Measurements from ENCODE around the gene TMEFF2.

TMEFF2 gene

GRCh38 chr2:192064459-192064858, 130.3 kb downstream of the TMEFF2 start:
- DNase-seq (ENCODE audit: low spot score), result no peak

GRCh38 chr2:192060161-192060560, 134.6 kb downstream of the TMEFF2 start:
- DNase-seq (ENCODE audit: low spot score), result no peak

GRCh38 chr2:192059266-192059665, 135.5 kb downstream of the TMEFF2 start:
- DNase-seq (ENCODE audit: low spot score), result no peak

- DNase-seq (ENCODE audit: low spot score), result no peak
Observed at GRCh38 chr2:192053921-192054320, 140.8 kb downstream of the TMEFF2 start.

GRCh38 chr2:192051533-192051932, 143.2 kb downstream of the TMEFF2 start:
- DNase-seq (ENCODE audit: low spot score), result no peak

- no peak for DNase-seq (ENCODE audit: low spot score)
Observed at GRCh38 chr2:192049362-192049761, 145.4 kb downstream of the TMEFF2 start.

GRCh38 chr2:192047315-192048107, 147.2 kb downstream of the TMEFF2 start:
- peak; percentile 24 for DNase-seq (ENCODE audit: low spot score)

- no peak for DNase-seq (ENCODE audit: low spot score)
Observed at GRCh38 chr2:192044496-192044895, 150.2 kb downstream of the TMEFF2 start.

GRCh38 chr2:192043216-192043870, 151.4 kb downstream of the TMEFF2 start:
- no peak for DNase-seq (ENCODE audit: low spot score)

- no peak for DNase-seq (ENCODE audit: low spot score)
Observed at GRCh38 chr2:192042126-192042525, 152.6 kb downstream of the TMEFF2 start.

GRCh38 chr2:192038110-192038509, 156.6 kb downstream of the TMEFF2 start:
- DNase-seq (ENCODE audit: low spot score), result no peak

- DNase-seq (ENCODE audit: low spot score), result no peak
Observed at GRCh38 chr2:192035731-192036442, 158.8 kb downstream of the TMEFF2 start.

GRCh38 chr2:192030856-192031255, 163.9 kb downstream of the TMEFF2 start:
- DNase-seq (ENCODE audit: low spot score), result no peak

GRCh38 chr2:192030289-192030688, 164.4 kb downstream of the TMEFF2 start:
- DNase-seq (ENCODE audit: low spot score), result no peak

GRCh38 chr2:192029089-192029488, 165.6 kb downstream of the TMEFF2 start:
- no peak for DNase-seq (ENCODE audit: low spot score)

- DNase-seq (ENCODE audit: low spot score), result no peak
Observed at GRCh38 chr2:192026825-192027120, 168.0 kb downstream of the TMEFF2 start.

GRCh38 chr2:192026059-192026824, 168.5 kb downstream of the TMEFF2 start:
- no peak for DNase-seq (ENCODE audit: low spot score)

- no peak for DNase-seq (ENCODE audit: low spot score)
Observed at GRCh38 chr2:192025637-192026036, 169.1 kb downstream of the TMEFF2 start.

GRCh38 chr2:192023006-192023405, 171.7 kb downstream of the TMEFF2 start:
- no peak for DNase-seq (ENCODE audit: low spot score)

GRCh38 chr2:192017844-192018243, 176.9 kb downstream of the TMEFF2 start:
- no peak for DNase-seq (ENCODE audit: low spot score)

- no peak for DNase-seq (ENCODE audit: low spot score)
Observed at GRCh38 chr2:192016265-192016664, 178.5 kb downstream of the TMEFF2 start.

GRCh38 chr2:192013211-192013610, 181.5 kb downstream of the TMEFF2 start:
- DNase-seq (ENCODE audit: low spot score), result no peak

All from pons (tissue), 1 donor.